Measurements from ENCODE around the gene RBPJL. TPM values are rescaled to one million over a fixed set of nuclear protein-coding genes. Genes with fewer than 3 reads are reported as not detected.

Gene RBPJL
- total and polyA plus RNA-seq, 2 of the 13 experiments (the other 11 are each of a cell fraction or from before 2014, with no cell fraction given) = not detected

DNA sequence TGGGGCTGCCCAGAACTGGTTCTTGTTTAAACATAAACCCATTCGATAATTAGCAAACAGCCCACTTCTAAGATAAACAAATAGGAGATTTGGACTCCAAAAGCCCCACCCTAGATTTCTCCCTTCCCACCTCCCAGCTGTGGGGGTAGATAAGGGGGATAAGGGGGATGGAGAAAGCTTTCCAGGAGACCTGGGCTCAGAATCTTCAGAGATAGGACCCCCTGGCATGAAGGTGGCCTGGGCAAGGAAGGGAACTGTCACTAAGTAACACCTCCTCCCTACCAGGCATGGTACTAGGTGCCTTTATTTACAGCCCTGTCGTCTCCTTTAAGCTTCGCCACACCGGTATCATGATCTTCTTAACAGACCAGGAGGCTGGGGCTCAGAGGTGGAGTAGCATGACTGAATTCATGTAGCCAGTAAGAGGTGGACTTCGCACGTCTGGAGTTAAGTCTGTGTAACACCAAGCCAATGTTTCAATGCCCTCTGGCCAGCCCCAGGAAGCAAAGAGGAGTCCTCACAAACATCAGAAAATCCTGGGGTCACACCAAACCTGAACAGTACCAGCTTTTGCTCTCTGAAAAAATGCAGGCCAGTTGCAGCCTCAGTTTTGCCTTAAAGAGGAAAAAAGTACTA, 37.0 kb downstream of the RBPJL start (continued):
- TF ChIP-seq ZNF740 (CRISPR knock-in tag; IDR thresholded peaks at IDR 0.05) (0 out of 2 replicates have a peak, but pooled peaks have one; percentile 13), RAD21 (CRISPR knock-in tag; IDR thresholded peaks at IDR 0.05) (0 out of 2 replicates have a peak, but pooled peaks have one; percentile 7), ZNF138 (CRISPR knock-in tag; IDR thresholded peaks at IDR 0.05; ENCODE audit: low read depth) (no peak), DNMT3B (CRISPR knock-in tag; conservative IDR thresholded peaks at IDR 0.05) (no peak; the same call in 1 of the 2 replicates), ZSCAN31 (CRISPR knock-in tag; IDR thresholded peaks at IDR 0.05; ENCODE audit: low read depth) (peak; percentile 55; the same call in 1 of the 2 replicates), ZNF83 (CRISPR knock-in tag; IDR thresholded peaks at IDR 0.05; ENCODE audit: borderline replicate concordance) (peak; percentile 9; the same call in 1 of the 2 replicates), FOXP4 (CRISPR knock-in tag; IDR thresholded peaks at IDR 0.05) (peak; percentile 67; the same call in 1 of the 2 replicates), HMG20B (CRISPR knock-in tag; conservative IDR thresholded peaks at IDR 0.05) (peak; percentile 32; the same call in 1 of the 2 replicates), ZNF782 (CRISPR knock-in tag; IDR thresholded peaks at IDR 0.05; ENCODE audit: borderline replicate concordance) (peak; percentile 71; the same call in 1 of the 2 replicates), MAZ (IDR thresholded peaks at IDR 0.05; ENCODE audit: borderline replicate concordance, low read depth, low read length) (0 out of 2 replicates have a peak, but pooled peaks have one; percentile 32), MAZ (CRISPR knock-in tag; IDR thresholded peaks at IDR 0.05; ENCODE audit: low read depth) (no peak; the same call in 1 of the 2 replicates), NR2F1 (CRISPR knock-in tag; IDR thresholded peaks at IDR 0.05) (peak; percentile 3 to 10; a peak in 2 of 4 replicates), RCOR2 (CRISPR knock-in tag; IDR thresholded peaks at IDR 0.05) (no peak), ZEB1 (IDR thresholded peaks at IDR 0.05; ENCODE audit: insufficient replicate concordance, low read depth) (peak; percentile 8), SOX13 (IDR thresholded peaks at IDR 0.05) (no peak; the same call in 1 of the 2 replicates), SOX13 (CRISPR knock-in tag; conservative IDR thresholded peaks at IDR 0.05 in 1 of 2, IDR thresholded peaks at IDR 0.05 in 1 of 2) (peak in 1 of 2 experiments; percentile 7; a peak in 2 of 4 replicates), FOXA3 (CRISPR knock-in tag; IDR thresholded peaks at IDR 0.05) (peak; percentile 20; the same call in 1 of the 2 replicates), MED8 (CRISPR knock-in tag; IDR thresholded peaks at IDR 0.05; ENCODE audit: insufficient replicate concordance) (peak; percentile 2), FOXA1 (IDR thresholded peaks at IDR 0.05) (no peak), FOXA1 (CRISPR knock-in tag; IDR thresholded peaks at IDR 0.05) (peak; percentile 57; the same call in 1 of the 2 replicates), U2AF1 (optimal IDR thresholded peaks at IDR 0.05; ENCODE audit: low read depth, low read length) (peak; percentile 0)
- TF ChIP-seq, protein P1, sequence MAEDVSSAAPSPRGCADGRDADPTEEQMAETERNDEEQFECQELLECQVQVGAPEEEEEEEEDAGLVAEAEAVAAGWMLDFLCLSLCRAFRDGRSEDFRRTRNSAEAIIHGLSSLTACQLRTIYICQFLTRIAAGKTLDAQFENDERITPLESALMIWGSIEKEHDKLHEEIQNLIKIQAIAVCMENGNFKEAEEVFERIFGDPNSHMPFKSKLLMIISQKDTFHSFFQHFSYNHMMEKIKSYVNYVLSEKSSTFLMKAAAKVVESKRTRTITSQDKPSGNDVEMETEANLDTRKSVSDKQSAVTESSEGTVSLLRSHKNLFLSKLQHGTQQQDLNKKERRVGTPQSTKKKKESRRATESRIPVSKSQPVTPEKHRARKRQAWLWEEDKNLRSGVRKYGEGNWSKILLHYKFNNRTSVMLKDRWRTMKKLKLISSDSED (CRISPR knock-in tag; IDR thresholded peaks at IDR 0.05) = no peak
- TF ChIP-seq, protein P2, sequence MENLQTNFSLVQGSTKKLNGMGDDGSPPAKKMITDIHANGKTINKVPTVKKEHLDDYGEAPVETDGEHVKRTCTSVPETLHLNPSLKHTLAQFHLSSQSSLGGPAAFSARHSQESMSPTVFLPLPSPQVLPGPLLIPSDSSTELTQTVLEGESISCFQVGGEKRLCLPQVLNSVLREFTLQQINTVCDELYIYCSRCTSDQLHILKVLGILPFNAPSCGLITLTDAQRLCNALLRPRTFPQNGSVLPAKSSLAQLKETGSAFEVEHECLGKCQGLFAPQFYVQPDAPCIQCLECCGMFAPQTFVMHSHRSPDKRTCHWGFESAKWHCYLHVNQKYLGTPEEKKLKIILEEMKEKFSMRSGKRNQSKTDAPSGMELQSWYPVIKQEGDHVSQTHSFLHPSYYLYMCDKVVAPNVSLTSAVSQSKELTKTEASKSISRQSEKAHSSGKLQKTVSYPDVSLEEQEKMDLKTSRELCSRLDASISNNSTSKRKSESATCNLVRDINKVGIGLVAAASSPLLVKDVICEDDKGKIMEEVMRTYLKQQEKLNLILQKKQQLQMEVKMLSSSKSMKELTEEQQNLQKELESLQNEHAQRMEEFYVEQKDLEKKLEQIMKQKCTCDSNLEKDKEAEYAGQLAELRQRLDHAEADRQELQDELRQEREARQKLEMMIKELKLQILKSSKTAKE (CRISPR knock-in tag; IDR thresholded peaks at IDR 0.05; ENCODE audit: borderline replicate concordance) = peak; percentile 88

Measured in HepG2 (cell line).